ENCODE data around the gene CDH13. TPM values are rescaled to one million over a fixed set of nuclear protein-coding genes. Genes with fewer than 3 reads are reported as not detected.

The CDH13 gene
- polyA plus RNA-seq, 1 donor from 2014 or later = 3.2 TPM

- Histone ChIP-seq H3K27ac (ENCODE audit: low read length) (peak within 1 kb of the TSS; percentile 54), H3K9me2 (ENCODE audit: insufficient read depth, low read length) (no peaks in the 10 kb centered on the region), H3K36me3 (ENCODE audit: insufficient read depth, low read length) (no peaks in the 10 kb centered on the region), H3K4me3 (ENCODE audit: low read length) (peak within 1 kb of the TSS; percentile 78), H3K27me3 (ENCODE audit: insufficient read depth, low read depth, low read length) (no peaks in the 10 kb centered on the region), H4K20me1 (ENCODE audit: insufficient read depth) (no peaks in the 10 kb centered on the region), H3K9ac (ENCODE audit: low read length) (peak within 1 kb of the TSS; percentile 88), H3K9me3 (ENCODE audit: low read length) (no peaks in the 10 kb centered on the region), H3K79me2 (replicated peaks; ENCODE audit: insufficient read depth, low read length) (peaks cover 28% of the 10 kb centered on the region), H3F3A (ENCODE audit: insufficient read depth, low read length, poor library complexity, severe bottlenecking) (no peaks in the 10 kb centered on the region), H2AFZ (ENCODE audit: low read depth, low read length) (peak within 1 kb of the TSS; percentile 62), H3K4me2 (ENCODE audit: low read length) (peak within 1 kb of the TSS; percentile 62)
- TF ChIP-seq SMC3 (conservative IDR thresholded peaks at IDR 0.05; ENCODE audit: poor library complexity) (peak; percentile 32), RAD21 (conservative IDR thresholded peaks at IDR 0.05) (peak; percentile 49), MXI1 (conservative IDR thresholded peaks at IDR 0.05; ENCODE audit: poor library complexity, severe bottlenecking) (peak; percentile 68), POLR2AphosphoS5 (IDR thresholded peaks at IDR 0.05) (peak; percentile 96), EP300 (conservative IDR thresholded peaks at IDR 0.05; ENCODE audit: poor library complexity, severe bottlenecking) (peak; percentile 19), EZH2 (IDR thresholded peaks at IDR 0.05; ENCODE audit: borderline replicate concordance, insufficient read depth, low read length, poor library complexity, severe bottlenecking) (no peak), TAF1 (IDR thresholded peaks at IDR 0.05; ENCODE audit: low read depth) (no peak), CTCF (IDR thresholded peaks at IDR 0.05; ENCODE audit: poor library complexity, severe bottlenecking) (no peak), REST (IDR thresholded peaks at IDR 0.05; ENCODE audit: borderline replicate concordance) (no peak)
These were observed 1181.2 kb downstream of the CDH13 start, which contains the start of gene HSBP1 for GRCh38 chr16:83807710-83808572. Gene HSBP1 (plus strand): TSS chr16:83807978. CDS start chr16:83808077, 99 bp downstream.

- H3K9me2 ChIP-seq (ENCODE audit: insufficient read depth, low read length) = no peaks in the 10 kb centered on the region
- H3K79me2 ChIP-seq (replicated peaks; ENCODE audit: insufficient read depth, low read length) = peaks cover 28% of the 10 kb centered on the region
- H4K20me1 ChIP-seq (ENCODE audit: insufficient read depth) = no peaks in the 10 kb centered on the region
- no peaks in the 10 kb centered on the region for H3K9me3 ChIP-seq (ENCODE audit: low read length)
- H2AFZ ChIP-seq (ENCODE audit: low read depth, low read length) = peak overlapping the region; percentile 62
- peak overlapping the region; percentile 78 for H3K4me3 ChIP-seq (ENCODE audit: low read length)
- peak overlapping the region; percentile 54 for H3K27ac ChIP-seq (ENCODE audit: low read length)
- peak overlapping the region; percentile 88 for H3K9ac ChIP-seq (ENCODE audit: low read length)
- H3K36me3 ChIP-seq (ENCODE audit: insufficient read depth, low read length) = no peaks in the 10 kb centered on the region
- TF ChIP-seq EP300 (conservative IDR thresholded peaks at IDR 0.05; ENCODE audit: poor library complexity, severe bottlenecking) (no peak), SMC3 (conservative IDR thresholded peaks at IDR 0.05; ENCODE audit: poor library complexity) (peak; percentile 8)
- no peaks in the 10 kb centered on the region for H3F3A ChIP-seq (ENCODE audit: insufficient read depth, low read length, poor library complexity, severe bottlenecking)
- H3K27me3 ChIP-seq (ENCODE audit: insufficient read depth, low read depth, low read length) = no peaks in the 10 kb centered on the region
- peak overlapping the region; percentile 62 for H3K4me2 ChIP-seq (ENCODE audit: low read length)
These were observed 1181.8 kb downstream of the CDH13 start for GRCh38 chr16:83808573-83809014.

All from neural cell (in vitro differentiated cells).